ENCODE data around the gene OR51B4.
"Not testable (repeated sequence)": the region's sequence is repeated elsewhere in the genome, so short reads cannot be mapped to it uniquely, and the experiment has no call there.

Gene OR51B4

GRCh38 chr11:5301846-5302245 lies at the start of gene OR51B4:
TSS of gene OR51B4 (minus strand) at chr11:5301946. CDS start at chr11:5301946, 0 bp downstream.
- no peak for DNase-seq

- DNase-seq, result no peak
Observed at GRCh38 chr11:5351208-5351607, 49.5 kb upstream of the OR51B4 start, which contains the start of gene OR51B6. TSS of gene OR51B6 (plus strand) at chr11:5351508. CDS start at chr11:5351508, 0 bp downstream.

GRCh38 chr11:5349550-5349949 lies 47.8 kb upstream of the OR51B4 start:
- no peak for DNase-seq

- no peak for DNase-seq
Observed at GRCh38 chr11:5348551-5349194, 46.9 kb upstream of the OR51B4 start.

- DNase-seq, result no peak
Observed at GRCh38 chr11:5345831-5346230, 44.1 kb upstream of the OR51B4 start.

- no peak for DNase-seq
Observed at GRCh38 chr11:5343474-5344335, 42.0 kb upstream of the OR51B4 start, which contains the start of gene OR51B5. TSS of gene OR51B5 (minus strand) at chr11:5343524. CDS start at chr11:5343524, 0 bp downstream.

- DNase-seq, result no peak
Observed at GRCh38 chr11:5339771-5340322, 38.1 kb upstream of the OR51B4 start.

- DNase-seq, result not testable (repeated sequence)
Observed at GRCh38 chr11:5337253-5337652, 35.5 kb upstream of the OR51B4 start.

GRCh38 chr11:5336331-5336730 lies 34.6 kb upstream of the OR51B4 start:
- DNase-seq, result no peak

GRCh38 chr11:5335170-5335569 lies 33.4 kb upstream of the OR51B4 start:
- no peak for DNase-seq

GRCh38 chr11:5324197-5324596 lies 22.5 kb upstream of the OR51B4 start, which contains the start of gene OR51B2:
TSS of gene OR51B2 (minus strand) at chr11:5324297. CDS start at chr11:5324297, 0 bp downstream.
- no peak for DNase-seq

- DNase-seq, result no peak
Observed at GRCh38 chr11:5317292-5317691, 15.5 kb upstream of the OR51B4 start.

GRCh38 chr11:5313326-5314023 lies 11.7 kb upstream of the OR51B4 start:
- not testable (repeated sequence) for DNase-seq

GRCh38 chr11:5310423-5310822 lies 8.7 kb upstream of the OR51B4 start:
- DNase-seq, result no peak

- DNase-seq, result no peak
Observed at GRCh38 chr11:5307256-5308019, 5.7 kb upstream of the OR51B4 start.

- no peak for DNase-seq
Observed at GRCh38 chr11:5304046-5304445, 2.3 kb upstream of the OR51B4 start.

GRCh38 chr11:5303626-5304025 lies 1.9 kb upstream of the OR51B4 start:
- DNase-seq, result no peak

- DNase-seq, result no peak
Observed at GRCh38 chr11:5300251-5300650, 1.5 kb downstream of the OR51B4 start.

GRCh38 chr11:5298451-5298850 lies 3.3 kb downstream of the OR51B4 start:
- no peak for DNase-seq

GRCh38 chr11:5297721-5298323 lies 3.9 kb downstream of the OR51B4 start:
- DNase-seq, result no peak

GRCh38 chr11:5294342-5294995 lies 7.3 kb downstream of the OR51B4 start:
- not testable (repeated sequence) for DNase-seq
